PC-3 (cell line): ENCODE data around the gene PCDHGC3. TPM values are rescaled to one million over a fixed set of nuclear protein-coding genes. Genes with fewer than 3 reads are reported as not detected.

ENCODE experiments used
- ATAC-seq: fragments of 200-7000 bp; cut with Tn5 transposase; 2 replicates; pipeline ENCODE4 v1.9.1; 2020; ENCODE audit warnings: mild to moderate bottlenecking, moderate library complexity
- BruUV-seq: library from RNA; stranded (reverse); fragments of 400-500 nt; replicated peaks from 2 replicates; lab custom pipeline; 2021; lab: Mats Ljungman, UMichigan
- CTCF ChIA-PET: fragments of 300-600 bp; sonication (Branson Sonifier 250); formaldehyde crosslinking; loops from one replicate; lab custom pipeline; 2022; ENCODE audit warnings: antibody characterized with exemption; lab: Charles Lee
- POLR2A ChIA-PET: fragments of 300-600 bp; sonication (Branson Sonifier 250); formaldehyde crosslinking; loops from one replicate; lab custom pipeline; 2022; ENCODE audit warnings: antibody characterized with exemption; ENCODE audit not compliant: unreplicated experiment; lab: Charles Lee
- DNase-seq: peaks from one replicate; pipeline ENCODE4 v3.0.0-alpha.2; 2015
- H2AFZ ChIP-seq: fragments of 300-600 bp; sonication (generic); 2 replicates; pipeline ENCODE4 v1.6.0; 2016; ENCODE audit warnings: antibody characterized with exemption, low read length
- H3F3A ChIP-seq: fragments of 300-600 bp; sonication (generic); one replicate; pipeline ENCODE4 v1.6.0; 2017; ENCODE audit warnings: antibody characterized with exemption, low read length, control low read depth, mild to moderate bottlenecking; ENCODE audit not compliant: unreplicated experiment
- H3K27ac ChIP-seq: fragments of 300-600 bp; sonication (generic); 2 replicates; pipeline ENCODE4 v1.5.1; 2016; ENCODE audit warnings: mild to moderate bottlenecking, low read length
- H3K27me3 ChIP-seq: fragments of 300-600 bp; sonication (generic); 2 replicates; pipeline ENCODE4 v1.6.1; 2016; ENCODE audit warnings: low read length, mixed read lengths
- H3K36me3 ChIP-seq: fragments of 300-600 bp; sonication (generic); 2 replicates; pipeline ENCODE4 v1.6.1; 2016; ENCODE audit warnings: low read depth, mixed run types, low read length, mixed read lengths
- H3K4me1 ChIP-seq: fragments of 300-600 bp; sonication (generic); 2 replicates; pipeline ENCODE4 v1.5.1; 2016; ENCODE audit warnings: low read length; ENCODE audit not compliant: insufficient read depth
- H3K4me2 ChIP-seq: fragments of 300-600 bp; sonication (generic); 2 replicates; pipeline ENCODE4 v1.6.0; 2016; ENCODE audit warnings: low read length
- H3K4me3 ChIP-seq: fragments of 300-600 bp; sonication (generic); 2 replicates; pipeline ENCODE4 v1.5.1; 2016; ENCODE audit warnings: mild to moderate bottlenecking, low read length, mixed read lengths
- H3K79me2 ChIP-seq: fragments of 300-600 bp; sonication (generic); 2 replicates; pipeline ENCODE4 v1.6.1; 2017; ENCODE audit warnings: low read length, mixed read lengths
- H3K9ac ChIP-seq: fragments of 300-600 bp; sonication (generic); 2 replicates; pipeline ENCODE4 v1.6.0; 2016; ENCODE audit warnings: mild to moderate bottlenecking, low read length
- H3K9me2 ChIP-seq: fragments of 300-600 bp; sonication (generic); replicated peaks from 2 replicates; pipeline ENCODE4 v1.6.1; 2016; ENCODE audit warnings: mixed run types, low read length, mixed read lengths
- H3K9me3 ChIP-seq: fragments of 300-600 bp; sonication (generic); 2 replicates; pipeline ENCODE4 v1.6.1; 2016; ENCODE audit warnings: low read length, mixed read lengths
- H4K20me1 ChIP-seq: fragments of 300-600 bp; sonication (generic); 2 replicates; pipeline ENCODE4 v1.6.1; 2016; ENCODE audit warnings: low read length, mixed read lengths
- EZH2 ChIP-seq: fragments of 300-600 bp; sonication (generic); IDR thresholded peaks from one replicate; pipeline ENCODE4 v1.6.1; 2017; ENCODE audit warnings: antibody characterized with exemption, mild to moderate bottlenecking, low read length; ENCODE audit not compliant: unreplicated experiment
- EZH2phosphoT487 ChIP-seq: fragments of 300-600 bp; sonication (generic); IDR thresholded peaks from 2 replicates; pipeline ENCODE4 v1.6.1; 2018; ENCODE audit warnings: mild to moderate bottlenecking, antibody characterized with exemption, low read length, borderline replicate concordance
- intact Hi-C: fragments of 100-400 bp; cut with micrococcal nuclease; formaldehyde crosslinking; loops from 2 replicates; pipeline ENCODE4 v1.9.0; 2023
- total RNA-seq: library from RNA; depleted of rRNA; stranded (reverse); fragments of >200 nt; gene quantifications from 2 replicates; pipeline ENCODE4 v1.2.3, GENCODE V29; 2014
- TF ChIP-seq, protein P1 (sequence below): fragments of 300-600 bp; sonication (generic); conservative IDR thresholded peaks from 2 replicates; pipeline ENCODE4 v1.5.1; 2017; ENCODE audit warnings: antibody characterized with exemption, low read depth, mild to moderate bottlenecking, low read length

PCDHGC3 gene
- total RNA-seq, 1 experiment from 2014 or later = 2.1 TPM

DNA sequence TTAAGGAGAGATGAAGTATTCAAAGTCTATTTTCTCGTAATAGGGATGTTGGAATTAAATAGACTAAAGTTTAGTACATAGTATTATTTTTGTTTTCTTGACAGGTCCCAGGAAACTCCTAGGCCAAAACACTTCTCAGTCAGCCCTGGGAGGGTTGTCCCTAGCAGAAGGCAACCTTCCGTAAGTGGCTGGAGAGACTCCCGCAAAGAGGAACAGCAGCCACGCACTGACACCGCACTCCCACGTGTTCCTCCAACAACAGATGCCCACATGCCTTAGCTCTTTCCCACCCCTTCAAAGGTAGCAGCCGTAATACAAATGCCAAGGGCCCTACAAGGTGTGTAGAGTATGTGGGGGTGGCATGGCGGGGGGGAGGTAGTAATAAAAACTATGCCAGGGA lies 41.5 kb downstream of the PCDHGC3 start:
- H4K20me1 ChIP-seq = no peaks in the 10 kb centered on the region
- BruUV-seq = no TSS peak
- TF ChIP-seq, protein P1, sequence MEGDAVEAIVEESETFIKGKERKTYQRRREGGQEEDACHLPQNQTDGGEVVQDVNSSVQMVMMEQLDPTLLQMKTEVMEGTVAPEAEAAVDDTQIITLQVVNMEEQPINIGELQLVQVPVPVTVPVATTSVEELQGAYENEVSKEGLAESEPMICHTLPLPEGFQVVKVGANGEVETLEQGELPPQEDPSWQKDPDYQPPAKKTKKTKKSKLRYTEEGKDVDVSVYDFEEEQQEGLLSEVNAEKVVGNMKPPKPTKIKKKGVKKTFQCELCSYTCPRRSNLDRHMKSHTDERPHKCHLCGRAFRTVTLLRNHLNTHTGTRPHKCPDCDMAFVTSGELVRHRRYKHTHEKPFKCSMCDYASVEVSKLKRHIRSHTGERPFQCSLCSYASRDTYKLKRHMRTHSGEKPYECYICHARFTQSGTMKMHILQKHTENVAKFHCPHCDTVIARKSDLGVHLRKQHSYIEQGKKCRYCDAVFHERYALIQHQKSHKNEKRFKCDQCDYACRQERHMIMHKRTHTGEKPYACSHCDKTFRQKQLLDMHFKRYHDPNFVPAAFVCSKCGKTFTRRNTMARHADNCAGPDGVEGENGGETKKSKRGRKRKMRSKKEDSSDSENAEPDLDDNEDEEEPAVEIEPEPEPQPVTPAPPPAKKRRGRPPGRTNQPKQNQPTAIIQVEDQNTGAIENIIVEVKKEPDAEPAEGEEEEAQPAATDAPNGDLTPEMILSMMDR = no peak
- TF ChIP-seq EZH2phosphoT487 (no peak), EZH2 (no peak)
- no peak overlapping the region for H3K27ac ChIP-seq
- DNase-seq = no peak
- no peak overlapping the region for H3K4me2 ChIP-seq
- POLR2A ChIA-PET = no interaction called here
- CTCF ChIA-PET = no interaction called here
- no peak overlapping the region for H3K4me3 ChIP-seq
- H3K9me2 ChIP-seq = no peaks in the 10 kb centered on the region
- no peaks in the 10 kb centered on the region for H3K27me3 ChIP-seq
- ATAC-seq = no peak
- H3K9me3 ChIP-seq = no peaks in the 10 kb centered on the region
- H3K4me1 ChIP-seq = peaks cover 26% of the 10 kb centered on the region
- intact Hi-C loops = no loop called here
- H3F3A ChIP-seq = peaks cover 9% of the 10 kb centered on the region
- peaks cover 6% of the 10 kb centered on the region; the same call in 1 of the 2 replicates for H3K79me2 ChIP-seq
- H2AFZ ChIP-seq = no peak overlapping the region
- peaks cover 34% of the 10 kb centered on the region for H3K36me3 ChIP-seq
- H3K9ac ChIP-seq = no peak overlapping the region

DNA sequence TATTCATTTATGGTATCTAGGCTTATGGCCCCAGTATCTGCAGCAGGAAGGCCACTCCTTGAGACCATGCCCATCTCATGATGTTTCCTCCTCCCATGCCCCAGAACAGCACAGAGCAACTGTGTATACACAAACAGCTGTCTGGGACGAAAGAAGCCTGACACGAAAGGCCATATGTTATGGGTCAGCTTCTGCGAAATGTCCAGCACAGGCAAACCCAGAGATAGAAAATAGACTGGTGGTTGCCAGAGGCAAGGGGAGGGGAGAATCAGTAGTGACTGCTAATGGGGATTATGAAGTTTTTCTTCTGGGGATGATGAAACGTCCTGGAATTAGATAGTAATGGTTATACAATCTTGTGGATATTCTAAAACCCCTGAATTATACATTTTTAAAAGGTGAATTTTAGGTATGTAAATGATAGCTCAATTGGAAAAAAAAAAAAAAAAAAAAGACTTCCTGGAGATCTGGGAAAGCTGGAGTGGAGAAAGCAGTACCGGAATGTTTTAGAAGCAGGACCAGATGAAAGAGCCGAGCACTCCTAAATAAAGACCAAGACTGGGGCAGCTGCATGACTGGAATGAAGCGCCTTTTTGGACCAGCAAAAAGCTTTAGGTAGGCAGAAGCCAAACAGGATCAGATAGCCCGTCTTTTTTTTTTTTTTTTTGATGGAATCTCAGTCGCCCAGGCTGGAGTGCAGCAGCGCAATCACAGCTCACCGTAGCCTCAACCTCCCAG lies 42.3 kb downstream of the PCDHGC3 start:
- Histone ChIP-seq H3K27ac (no peak overlapping the region), H3K9ac (no peak overlapping the region), H2AFZ (no peak overlapping the region), H3K36me3 (peaks cover 41% of the 10 kb centered on the region), H3K9me3 (no peaks in the 10 kb centered on the region), H3F3A (peaks cover 10% of the 10 kb centered on the region), H3K27me3 (no peaks in the 10 kb centered on the region), H4K20me1 (no peaks in the 10 kb centered on the region), H3K4me2 (no peak overlapping the region), H3K79me2 (peaks cover 6% of the 10 kb centered on the region; the same call in 1 of the 2 replicates), H3K4me3 (no peak overlapping the region), H3K9me2 (no peaks in the 10 kb centered on the region), H3K4me1 (peaks cover 33% of the 10 kb centered on the region)
- CTCF ChIA-PET = interaction anchor here (0.6 to 0.7 kb wide), 2 partner anchors 9 to 154 kb away, joined by 6 to 10 read pairs; partner anchors contain the start of gene PCDHGA5
- DNase-seq (no peak), ATAC-seq (no peak)
- intact Hi-C loops = no loop called here
- no peak for TF ChIP-seq EZH2phosphoT487
- TF ChIP-seq EZH2 = no peak
- no TSS peak for BruUV-seq
- POLR2A ChIA-PET = interaction anchor here (0.5 to 0.7 kb wide), 2 partner anchors 43 to 111 kb away, joined by 4 read pairs; no protein-coding TSS in a partner anchor

DNA sequence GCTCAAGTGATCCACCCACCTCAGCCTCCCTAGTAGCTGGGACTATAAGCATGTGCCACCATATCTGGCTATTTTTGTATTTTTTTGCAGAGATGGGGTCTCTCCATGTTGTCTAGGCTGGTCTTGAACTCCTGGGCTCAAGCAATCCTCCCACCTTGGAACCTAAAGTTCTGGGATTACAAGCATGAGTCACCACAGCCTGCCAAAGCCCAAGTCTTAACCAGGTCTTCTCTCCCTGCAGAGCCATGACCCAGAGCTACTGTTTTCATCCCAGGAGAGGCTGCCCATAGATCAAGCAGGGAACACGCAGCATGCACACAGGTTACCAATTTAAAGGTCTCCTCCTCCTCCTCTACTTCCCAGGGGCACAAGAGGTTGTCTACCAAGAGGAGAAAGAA lies 42.9 kb downstream of the PCDHGC3 start:
- Histone ChIP-seq H3K9me3 (no peaks in the 10 kb centered on the region), H3K27me3 (no peaks in the 10 kb centered on the region), H3K4me2 (no peak overlapping the region), H3K36me3 (peaks cover 47% of the 10 kb centered on the region), H3K4me1 (peaks cover 37% of the 10 kb centered on the region), H3F3A (peaks cover 10% of the 10 kb centered on the region), H2AFZ (no peak overlapping the region), H3K79me2 (peaks cover 6% of the 10 kb centered on the region; the same call in 1 of the 2 replicates), H4K20me1 (no peaks in the 10 kb centered on the region), H3K9me2 (no peaks in the 10 kb centered on the region), H3K27ac (no peak overlapping the region), H3K9ac (no peak overlapping the region), H3K4me3 (no peak overlapping the region)
- no peak for TF ChIP-seq EZH2
- TF ChIP-seq, protein P1 = no peak
- TF ChIP-seq EZH2phosphoT487 = no peak
- no peak for ATAC-seq
- CTCF ChIA-PET = interaction anchor here (0.7 kb wide), 1 partner anchor 9 kb away, joined by 6 read pairs; no protein-coding TSS in a partner anchor
- BruUV-seq = no TSS peak
- intact Hi-C loops = no loop called here
- POLR2A ChIA-PET = interaction anchor here (0.5 to 0.7 kb wide), 2 partner anchors 42 to 111 kb away, joined by 4 read pairs; no protein-coding TSS in a partner anchor
- no peak for DNase-seq
